Smooth muscle cell (in vitro differentiated cells): ENCODE results near the gene TBX21. TPM values are rescaled to one million over a fixed set of nuclear protein-coding genes. Genes with fewer than 3 reads are reported as not detected.
A peak's percentile ranks its signal among the peaks of the same experiment; 100 is the strongest.

Experiments
- DNase-seq: peaks from one replicate; lab custom pipeline; 2025; ENCODE audit not compliant: unreplicated experiment; lab: John Stamatoyannopoulos, UW
- H2AFZ ChIP-seq: fragments of 200-600 bp; sonication (generic); 2 replicates; pipeline ENCODE4 v1.6.0; 2016; ENCODE audit warnings: antibody characterized with exemption, low read depth, mild to moderate bottlenecking
- H3F3A ChIP-seq: fragments of 200-600 bp; sonication (generic); 2 replicates; pipeline ENCODE4 v1.6.0; 2017; ENCODE audit warnings: antibody characterized with exemption, low read depth
- H3K27ac ChIP-seq: fragments of 200-600 bp; sonication (generic); 2 replicates; pipeline ENCODE4 v1.5.1; 2016; ENCODE audit warnings: low read depth, mild to moderate bottlenecking
- H3K27me3 ChIP-seq: fragments of 200-600 bp; sonication (generic); 2 replicates; pipeline ENCODE4 v1.6.1; 2016; ENCODE audit warnings: low read depth, mild to moderate bottlenecking
- H3K36me3 ChIP-seq: fragments of 200-600 bp; sonication (generic); 2 replicates; pipeline ENCODE4 v1.5.1; 2016; ENCODE audit warnings: low read depth
- H3K4me1 ChIP-seq: fragments of 200-600 bp; sonication (generic); 2 replicates; pipeline ENCODE4 v1.5.1; 2016; ENCODE audit warnings: low read depth
- H3K4me2 ChIP-seq: fragments of 200-600 bp; sonication (generic); 2 replicates; pipeline ENCODE4 v1.6.0; 2016; ENCODE audit warnings: mild to moderate bottlenecking
- H3K4me3 ChIP-seq: fragments of 200-600 bp; sonication (generic); 2 replicates; pipeline ENCODE4 v1.5.1; 2016; ENCODE audit warnings: mild to moderate bottlenecking
- H3K79me2 ChIP-seq: fragments of 200-600 bp; sonication (generic); 2 replicates; pipeline ENCODE4 v1.6.0; 2016; ENCODE audit warnings: low read depth, mild to moderate bottlenecking
- H3K9ac ChIP-seq: fragments of 200-600 bp; sonication (generic); 2 replicates; pipeline ENCODE4 v1.6.0; 2016; ENCODE audit warnings: low read depth
- H3K9me3 ChIP-seq: fragments of 200-600 bp; sonication (generic); replicated peaks from 2 replicates; pipeline ENCODE4 v1.5.1; 2016; ENCODE audit warnings: low read depth
- H4K20me1 ChIP-seq: fragments of 200-600 bp; sonication (generic); 2 replicates; pipeline ENCODE4 v1.6.0; 2016; ENCODE audit warnings: low read depth
- CTCF ChIP-seq: fragments of 200-600 bp; sonication (generic); IDR thresholded peaks from 2 replicates; pipeline ENCODE4 v1.5.1; 2017; ENCODE audit warnings: borderline replicate concordance, mild to moderate bottlenecking, antibody characterized with exemption; ENCODE audit not compliant: insufficient read depth, poor library complexity, severe bottlenecking
- WGBS: methylation state at CpG from one replicate; pipeline ENCODE4 v1.1.7; 2016; ENCODE audit warnings: low lambda C conversion rate; 5-methylcytosine and 5-hydroxymethylcytosine counted together
- polyA plus RNA-seq: library from polyadenylated mRNA; unstranded; fragments of >200 nt; fragmentation: Nextera tagmentation; extraction: Ambion mirVana; gene quantifications from 2 replicates; pipeline ENCODE4 v1.2.1, GENCODE V29; 2016
- total RNA-seq: library from RNA; depleted of rRNA; stranded (reverse); fragments of >200 nt; gene quantifications from 2 replicates; pipeline ENCODE4 v1.2.3, GENCODE V29; 2014

The TBX21 gene
- total and polyA plus RNA-seq, 2 experiments from 2014 or later: not detected

DNA sequence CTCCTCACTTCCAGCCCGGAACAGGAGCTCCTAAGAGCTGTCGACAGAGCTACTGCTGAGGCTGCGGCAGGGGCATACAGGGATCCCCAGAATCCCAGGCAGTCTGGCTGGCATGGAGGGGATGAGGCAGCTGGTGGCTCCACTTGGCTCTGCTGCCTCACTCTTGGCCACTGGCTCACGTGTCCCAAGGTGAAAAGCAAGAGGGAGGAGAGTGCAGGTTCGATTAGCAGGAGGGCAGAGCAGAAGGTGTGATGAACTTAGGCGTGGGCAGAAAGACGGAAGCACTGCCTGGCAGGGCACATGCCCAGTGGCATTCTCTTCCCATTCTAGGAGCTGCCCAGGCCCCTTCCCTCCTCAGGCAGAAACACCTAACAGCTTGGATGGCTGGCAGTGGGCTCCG, 11.3 kb upstream of the TBX21 start:
- H3K4me1 ChIP-seq: peaks cover 3% of the 10 kb centered on the region
- no peaks in the 10 kb centered on the region for H3K27me3 ChIP-seq
- H3K9ac ChIP-seq: no peak overlapping the region

DNA sequence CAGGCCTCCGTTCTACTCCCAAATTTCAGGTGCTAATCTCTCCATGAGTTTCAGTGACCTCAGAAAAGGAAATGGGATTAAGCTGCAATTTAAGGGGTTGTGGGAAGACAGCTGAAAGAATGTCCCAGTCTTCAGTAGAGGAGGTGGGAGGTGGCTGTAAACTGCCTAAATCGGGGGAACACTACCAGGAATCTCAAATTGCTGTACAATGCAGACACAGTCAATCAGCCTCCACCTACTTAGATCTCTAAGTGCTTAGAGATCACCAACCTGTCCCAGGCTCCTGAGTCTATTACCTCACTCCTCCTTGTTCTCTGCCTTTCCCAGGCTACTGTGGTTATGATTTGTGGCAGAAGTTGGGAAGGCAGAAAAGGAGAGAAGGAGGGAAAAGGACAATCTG, 8.3 kb upstream of the TBX21 start:
- no peak overlapping the region for H3K9ac ChIP-seq
- H4K20me1 ChIP-seq: no peaks in the 10 kb centered on the region
- no peak overlapping the region for H2AFZ ChIP-seq
- TF ChIP-seq CTCF: no peak
- no peaks in the 10 kb centered on the region for H3K79me2 ChIP-seq
- H3K9me3 ChIP-seq: no peaks in the 10 kb centered on the region
- peaks cover under 1% of the 10 kb centered on the region for H3F3A ChIP-seq
- peaks cover 2% of the 10 kb centered on the region for H3K4me1 ChIP-seq
- no peak overlapping the region for H3K4me2 ChIP-seq
- H3K4me3 ChIP-seq: no peak overlapping the region
- H3K36me3 ChIP-seq: no peaks in the 10 kb centered on the region
- no peak overlapping the region for H3K27ac ChIP-seq
- no peak for DNase-seq
- WGBS: 38% methylated on average over 2 of the region's 2 CpGs
- H3K27me3 ChIP-seq: peaks cover 2% of the 10 kb centered on the region

More for the DNA sequence above, 11.3 kb upstream of the TBX21 start:
- DNase-seq: no peak
- TF ChIP-seq CTCF: no peak
- Histone ChIP-seq H3K36me3 (no peaks in the 10 kb centered on the region), H2AFZ (no peak overlapping the region), H3K4me3 (no peak overlapping the region), H3K27ac (no peak overlapping the region), H3K9me3 (no peaks in the 10 kb centered on the region), H3F3A (peaks cover 2% of the 10 kb centered on the region), H3K79me2 (no peaks in the 10 kb centered on the region), H4K20me1 (no peaks in the 10 kb centered on the region), H3K4me2 (peak overlapping the region; percentile 38)
- WGBS: 80% methylated on average over 8 of the region's 8 CpGs

DNA sequence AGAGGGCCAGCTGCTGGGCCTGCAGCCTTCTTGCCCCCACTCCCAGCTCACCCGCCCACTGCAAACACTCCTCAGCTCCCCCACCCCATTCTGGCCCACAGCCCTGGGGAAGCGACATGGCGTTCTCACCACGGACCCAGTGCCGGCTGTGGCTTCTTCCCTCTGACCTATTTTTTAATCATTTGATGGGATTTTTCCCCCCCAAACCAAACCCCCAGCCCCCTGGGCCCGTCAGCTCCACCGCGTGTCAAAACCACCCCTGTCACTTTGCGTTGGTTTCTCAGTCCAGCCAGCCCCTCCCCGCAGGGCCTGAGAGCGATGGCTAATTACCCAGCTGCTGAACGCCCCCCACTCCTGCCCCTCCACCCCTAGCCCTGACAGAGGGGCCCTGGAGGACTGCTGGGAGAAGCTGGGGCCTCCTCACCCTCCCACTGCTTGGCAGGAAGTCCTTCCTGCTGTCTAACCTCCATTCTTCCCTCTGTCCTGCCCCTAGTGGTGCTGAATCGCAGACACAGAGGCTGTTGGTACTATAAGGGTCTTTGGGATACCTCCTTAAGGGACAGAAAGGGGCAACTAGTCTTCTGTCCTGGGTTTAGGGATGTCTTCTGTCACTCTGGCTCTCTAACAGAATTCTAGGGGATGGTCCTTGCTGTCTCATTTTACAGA, 7.5 kb upstream of the TBX21 start:
- Histone ChIP-seq H3K79me2 (no peaks in the 10 kb centered on the region), H3K9ac (no peak overlapping the region), H3K4me2 (no peak overlapping the region), H2AFZ (no peak overlapping the region), H4K20me1 (no peaks in the 10 kb centered on the region), H3K4me1 (no peaks in the 10 kb centered on the region), H3K9me3 (no peaks in the 10 kb centered on the region), H3F3A (no peaks in the 10 kb centered on the region), H3K4me3 (no peak overlapping the region), H3K27me3 (peaks cover 10% of the 10 kb centered on the region), H3K36me3 (no peaks in the 10 kb centered on the region), H3K27ac (no peak overlapping the region)
- WGBS: 81% methylated on average over 13 of the region's 13 CpGs
- DNase-seq: no peak
- TF ChIP-seq CTCF: no peak
